Activated naive CD4-positive, alpha-beta T cell treated with anti-CD3 and anti-CD28 coated beads, Interleukin-2, amount 50 U/mL, for 24 hours (primary cell): ENCODE data around the gene COPS7A.
A peak's percentile ranks its signal among the peaks of the same experiment; 100 is the strongest.
"Not testable (repeated sequence)": the region's sequence is repeated elsewhere in the genome, so short reads cannot be mapped to it uniquely, and the experiment has no call there.

Experiments used
- H3K27ac Mint-ChIP-seq: one replicate; pipeline ENCODE4 v1.8.0; 2021; ENCODE audit warnings: mild to moderate bottlenecking, mixed read lengths
- H3K27me3 Mint-ChIP-seq: one replicate; pipeline ENCODE4 v1.8.0; 2021; ENCODE audit warnings: mixed read lengths
- H3K36me3 Mint-ChIP-seq: one replicate; pipeline ENCODE4 v1.8.0; 2021; ENCODE audit warnings: mixed read lengths
- H3K4me1 Mint-ChIP-seq: one replicate; pipeline ENCODE4 v1.8.0; 2021; ENCODE audit warnings: mixed read lengths
- H3K4me3 Mint-ChIP-seq: one replicate; pipeline ENCODE4 v1.8.0; 2021; ENCODE audit warnings: mild to moderate bottlenecking, mixed read lengths
- H3K9me3 Mint-ChIP-seq: one replicate; pipeline ENCODE4 v1.8.0; 2021; ENCODE audit warnings: mixed read lengths

COPS7A gene

GRCh38 chr12:6730169-6730568 lies 6.3 kb downstream of the COPS7A start:
- peaks cover 16% of the 10 kb centered on the region for H3K36me3 Mint-ChIP-seq
- no peak overlapping the region for H3K27ac Mint-ChIP-seq
- H3K9me3 Mint-ChIP-seq: no peaks in the 10 kb centered on the region
- H3K4me1 Mint-ChIP-seq: peaks cover 10% of the 10 kb centered on the region
- no peak overlapping the region for H3K4me3 Mint-ChIP-seq
- H3K27me3 Mint-ChIP-seq: no peaks in the 10 kb centered on the region

GRCh38 chr12:6734506-6735387 lies 10.9 kb downstream of the COPS7A start:
- Mint-ChIP-seq H3K4me3 (no peak overlapping the region), H3K27ac (no peak overlapping the region), H3K4me1 (peaks cover 5% of the 10 kb centered on the region), H3K36me3 (peaks cover 12% of the 10 kb centered on the region), H3K9me3 (no peaks in the 10 kb centered on the region), H3K27me3 (no peaks in the 10 kb centered on the region)

- Mint-ChIP-seq H3K27ac (no peak overlapping the region), H3K36me3 (peaks cover 9% of the 10 kb centered on the region), H3K4me1 (peaks cover 5% of the 10 kb centered on the region), H3K9me3 (no peaks in the 10 kb centered on the region), H3K4me3 (no peak overlapping the region), H3K27me3 (no peaks in the 10 kb centered on the region)
Measured at GRCh38 chr12:6735448-6736191, 11.8 kb downstream of the COPS7A start.

GRCh38 chr12:6736754-6737153 lies 12.9 kb downstream of the COPS7A start:
- H3K27ac Mint-ChIP-seq: no peak overlapping the region
- peaks cover 4% of the 10 kb centered on the region for H3K36me3 Mint-ChIP-seq

GRCh38 chr12:6742080-6742479 lies 18.2 kb downstream of the COPS7A start:
- H3K27me3 Mint-ChIP-seq, H3K27ac Mint-ChIP-seq, H3K36me3 Mint-ChIP-seq, H3K4me3 Mint-ChIP-seq, H3K9me3 Mint-ChIP-seq: not testable (repeated sequence)
- peaks cover 27% of the 10 kb centered on the region for H3K4me1 Mint-ChIP-seq

More at GRCh38 chr12:6736754-6737153, 12.9 kb downstream of the COPS7A start:
- H3K27me3 Mint-ChIP-seq: no peaks in the 10 kb centered on the region
- no peak overlapping the region for H3K4me3 Mint-ChIP-seq
- H3K9me3 Mint-ChIP-seq: no peaks in the 10 kb centered on the region
- H3K4me1 Mint-ChIP-seq: peaks cover 5% of the 10 kb centered on the region

- Mint-ChIP-seq H3K4me1 (peaks cover 27% of the 10 kb centered on the region), H3K36me3 (peaks cover 11% of the 10 kb centered on the region), H3K4me3 (peak overlapping the region; percentile 19), H3K27ac (peak overlapping the region; percentile 27), H3K27me3 (no peaks in the 10 kb centered on the region), H3K9me3 (no peaks in the 10 kb centered on the region)
Measured at GRCh38 chr12:6742834-6743233, 19.0 kb downstream of the COPS7A start.

GRCh38 chr12:6743300-6743699 lies 19.5 kb downstream of the COPS7A start:
- peak overlapping the region; percentile 19 for H3K4me3 Mint-ChIP-seq
- H3K4me1 Mint-ChIP-seq: peaks cover 27% of the 10 kb centered on the region
- not testable (repeated sequence) for H3K9me3 Mint-ChIP-seq, H3K27me3 Mint-ChIP-seq
- peak overlapping the region; percentile 27 for H3K27ac Mint-ChIP-seq
- H3K36me3 Mint-ChIP-seq: peaks cover 16% of the 10 kb centered on the region

- Mint-ChIP-seq H3K36me3 (peaks cover 18% of the 10 kb centered on the region), H3K4me1 (peaks cover 30% of the 10 kb centered on the region), H3K27me3 (no peaks in the 10 kb centered on the region), H3K4me3 (peak overlapping the region; percentile 16), H3K27ac (peak overlapping the region; percentile 93), H3K9me3 (no peaks in the 10 kb centered on the region)
Measured at GRCh38 chr12:6745741-6746525, 22.1 kb downstream of the COPS7A start.

GRCh38 chr12:6747216-6747615 lies 23.4 kb downstream of the COPS7A start:
- peaks cover 18% of the 10 kb centered on the region for H3K36me3 Mint-ChIP-seq
- H3K4me1 Mint-ChIP-seq: peaks cover 42% of the 10 kb centered on the region
- H3K27me3 Mint-ChIP-seq: no peaks in the 10 kb centered on the region
- no peak overlapping the region for H3K4me3 Mint-ChIP-seq
- H3K9me3 Mint-ChIP-seq: no peaks in the 10 kb centered on the region
- peak overlapping the region; percentile 90 for H3K27ac Mint-ChIP-seq

GRCh38 chr12:6748761-6749160 lies 24.9 kb downstream of the COPS7A start:
- Mint-ChIP-seq H3K9me3 (no peaks in the 10 kb centered on the region), H3K27ac (no peak overlapping the region), H3K4me1 (peaks cover 32% of the 10 kb centered on the region), H3K4me3 (no peak overlapping the region), H3K36me3 (peaks cover 18% of the 10 kb centered on the region), H3K27me3 (no peaks in the 10 kb centered on the region)

- Mint-ChIP-seq H3K9me3 (no peaks in the 10 kb centered on the region), H3K27ac (no peak overlapping the region), H3K4me1 (peaks cover 27% of the 10 kb centered on the region), H3K36me3 (peaks cover 11% of the 10 kb centered on the region), H3K27me3 (no peaks in the 10 kb centered on the region), H3K4me3 (no peak overlapping the region)
Measured at GRCh38 chr12:6750506-6750905, 26.7 kb downstream of the COPS7A start.

- Mint-ChIP-seq H3K9me3 (no peaks in the 10 kb centered on the region), H3K4me1 (peaks cover 21% of the 10 kb centered on the region), H3K27ac (peak overlapping the region; percentile 82), H3K36me3 (peaks cover 11% of the 10 kb centered on the region), H3K27me3 (no peaks in the 10 kb centered on the region), H3K4me3 (peak overlapping the region; percentile 94)
Measured at GRCh38 chr12:6751767-6752166, 27.9 kb downstream of the COPS7A start.

GRCh38 chr12:6752167-6752920 lies 28.5 kb downstream of the COPS7A start:
- Mint-ChIP-seq H3K9me3 (no peaks in the 10 kb centered on the region), H3K4me1 (peaks cover 21% of the 10 kb centered on the region), H3K27me3 (no peaks in the 10 kb centered on the region), H3K36me3 (peaks cover 9% of the 10 kb centered on the region), H3K27ac (peak overlapping the region; percentile 82), H3K4me3 (peak overlapping the region; percentile 94)

- Mint-ChIP-seq H3K9me3 (no peaks in the 10 kb centered on the region), H3K36me3 (peaks cover 3% of the 10 kb centered on the region), H3K27me3 (no peaks in the 10 kb centered on the region), H3K4me3 (peak within 1 kb of the TSS; percentile 94), H3K27ac (peak within 1 kb of the TSS; percentile 98), H3K4me1 (peaks cover 21% of the 10 kb centered on the region)
Measured at GRCh38 chr12:6752921-6753771, 29.3 kb downstream of the COPS7A start, which contains the start of gene MLF2. MLF2 (minus strand) TSS chr12:6753141; CDS start chr12:6752334, 807 bp downstream.
